NCI-H146 (cell line): ENCODE data around the gene TYRP1.

ENCODE experiments used
- DNase-seq: peaks from one replicate; lab custom pipeline; 2025; lab: John Stamatoyannopoulos, UW

The TYRP1 gene

GRCh38 chr9:12696931-12697622, 3.9 kb downstream of the TYRP1 start:
- no peak for DNase-seq

DNA sequence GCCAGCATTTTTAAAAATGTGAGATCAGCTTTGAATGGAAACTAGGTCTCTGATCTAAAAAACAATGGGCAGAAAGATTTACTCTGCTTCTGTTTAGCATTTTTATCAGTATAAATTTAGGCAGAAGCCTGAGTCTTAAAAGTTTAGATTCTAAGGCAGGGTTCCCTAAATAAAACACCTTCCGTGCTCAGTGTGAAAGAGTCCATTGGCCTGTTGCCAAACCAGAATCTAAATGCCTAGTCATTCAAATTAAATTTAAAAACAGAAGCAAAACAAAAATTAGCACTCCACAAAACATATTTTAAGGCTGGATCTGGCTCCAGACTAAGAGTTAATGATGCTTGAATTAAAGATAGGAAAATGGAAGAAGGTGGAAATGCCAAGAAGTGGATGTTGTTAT, 4.5 kb downstream of the TYRP1 start:
- DNase-seq = no peak

DNA sequence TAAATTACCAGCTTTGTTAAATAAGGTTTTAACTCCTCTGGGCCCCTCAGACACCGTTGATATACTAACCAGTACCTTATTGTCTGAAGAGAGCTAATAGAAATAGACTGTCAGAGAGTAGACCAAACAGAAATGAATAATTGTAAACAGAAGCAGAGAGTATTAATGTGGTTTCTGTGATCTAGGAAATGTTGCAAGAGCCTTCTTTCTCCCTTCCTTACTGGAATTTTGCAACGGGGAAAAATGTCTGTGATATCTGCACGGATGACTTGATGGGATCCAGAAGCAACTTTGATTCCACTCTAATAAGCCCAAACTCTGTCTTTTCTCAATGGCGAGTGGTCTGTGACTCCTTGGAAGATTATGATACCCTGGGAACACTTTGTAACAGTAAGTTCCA, 5.1 kb downstream of the TYRP1 start:
- no peak for DNase-seq

DNA sequence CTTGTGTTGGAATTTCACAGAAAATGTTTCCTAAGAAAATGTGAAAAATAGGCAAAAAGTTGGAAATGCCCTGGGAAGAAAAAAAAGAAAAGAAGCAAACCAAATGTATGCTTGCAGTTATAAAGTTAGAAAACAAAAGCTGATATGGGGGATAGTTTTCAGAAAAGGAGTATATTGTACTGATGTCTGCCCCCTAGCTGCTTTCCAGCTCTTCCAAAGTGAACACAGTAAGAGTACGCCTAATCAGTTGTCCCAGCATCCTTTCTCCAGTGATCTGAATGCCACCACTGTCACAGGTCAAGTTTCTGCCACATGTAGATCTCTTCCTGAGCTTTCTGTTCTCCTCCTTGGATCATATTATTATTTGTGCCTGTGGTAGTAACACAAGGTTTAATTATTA, 5.8 kb downstream of the TYRP1 start:
- DNase-seq = no peak

DNA sequence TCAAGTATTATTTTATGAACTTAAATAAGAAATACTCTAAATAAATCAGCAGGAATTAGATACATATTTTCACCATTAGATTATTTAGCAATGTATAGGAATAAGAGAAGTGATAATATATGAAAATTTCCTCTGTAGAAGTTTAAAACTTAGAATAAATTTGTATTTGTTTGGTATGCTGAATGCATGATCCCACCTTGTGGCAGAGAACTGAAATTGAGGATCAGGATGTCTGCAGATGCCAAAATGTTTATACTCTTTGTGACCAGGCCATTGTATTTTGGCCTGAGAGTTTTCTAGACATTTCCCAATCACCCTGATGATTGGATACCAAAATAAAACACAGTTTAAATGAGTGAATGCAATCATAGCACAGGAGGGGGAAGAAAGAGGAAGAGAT, 6.3 kb downstream of the TYRP1 start:
- no peak for DNase-seq

DNA sequence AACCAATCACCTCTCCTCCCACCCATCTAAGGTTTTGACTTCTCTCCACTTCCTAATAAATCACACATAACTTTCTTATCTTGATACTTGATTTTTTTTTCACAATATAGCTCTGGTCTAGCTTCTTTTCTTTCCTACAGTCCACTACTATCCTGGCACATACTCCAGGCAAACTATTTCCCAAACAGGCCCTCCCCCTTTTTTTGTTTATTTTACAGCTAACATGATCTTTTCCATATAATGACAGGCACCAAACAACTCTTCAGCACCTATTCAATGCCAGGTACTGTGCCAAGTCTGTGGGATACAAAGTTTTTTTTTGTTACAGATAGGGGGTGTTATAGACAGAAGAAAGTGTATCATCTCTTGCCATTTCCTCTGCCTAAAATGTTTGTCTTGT, 7.9 kb downstream of the TYRP1 start:
- no peak for DNase-seq

GRCh38 chr9:12702160-12702758, 9.1 kb downstream of the TYRP1 start:
- DNase-seq = peak; percentile 79

GRCh38 chr9:12703996-12704395, 10.8 kb downstream of the TYRP1 start:
- DNase-seq = no peak

DNA sequence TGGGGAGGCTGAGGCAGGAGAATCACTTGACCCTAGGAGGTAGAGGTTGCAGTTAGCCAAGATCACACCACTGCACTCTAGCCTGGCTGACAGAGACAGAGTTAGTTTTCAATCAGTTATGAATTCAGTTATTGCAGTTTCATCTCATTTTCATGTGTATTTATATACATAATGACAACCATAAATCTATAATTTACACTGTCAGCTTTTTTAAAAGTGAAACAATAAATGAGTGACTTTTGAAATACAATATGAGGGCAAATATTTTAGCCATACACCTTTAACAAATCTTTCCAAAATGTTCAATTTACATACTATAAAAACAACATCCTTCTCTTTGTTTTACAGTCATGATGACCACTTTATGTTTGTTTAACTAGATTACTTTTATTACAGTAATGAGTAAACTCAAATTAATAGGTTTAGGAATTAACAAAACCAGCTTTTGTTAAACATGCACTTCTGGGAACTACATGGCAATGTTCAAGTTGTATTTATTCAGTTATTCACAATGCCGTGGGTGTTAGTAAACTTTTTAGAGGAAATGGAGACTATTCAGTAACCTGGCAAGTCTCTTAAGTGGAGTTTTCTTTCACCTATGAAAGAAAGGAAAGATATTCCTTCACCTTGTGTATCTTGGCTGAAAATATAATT, 12.7 kb downstream of the TYRP1 start:
- no peak for DNase-seq

- DNase-seq = no peak
Observed at GRCh38 chr9:12708562-12709298, 15.5 kb downstream of the TYRP1 start.

DNA sequence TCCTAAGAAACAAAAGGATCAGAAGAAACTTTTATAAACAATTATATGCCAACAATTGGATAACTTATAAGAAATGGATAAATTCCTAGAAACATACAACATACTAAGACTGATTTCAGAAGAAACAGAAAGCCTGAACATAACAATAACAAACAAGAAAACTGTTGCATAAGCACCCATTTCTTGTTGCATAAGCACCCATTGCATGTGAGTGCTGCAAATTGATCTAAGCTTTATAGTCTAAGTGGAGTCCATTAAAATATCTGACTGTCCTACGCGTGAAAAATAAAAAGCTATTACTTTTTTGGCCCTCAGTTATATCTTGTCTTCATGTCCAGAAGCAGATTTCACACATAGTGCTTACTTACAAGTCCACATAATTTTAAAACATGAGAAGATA, 19.3 kb downstream of the TYRP1 start:
- no peak for DNase-seq

DNA sequence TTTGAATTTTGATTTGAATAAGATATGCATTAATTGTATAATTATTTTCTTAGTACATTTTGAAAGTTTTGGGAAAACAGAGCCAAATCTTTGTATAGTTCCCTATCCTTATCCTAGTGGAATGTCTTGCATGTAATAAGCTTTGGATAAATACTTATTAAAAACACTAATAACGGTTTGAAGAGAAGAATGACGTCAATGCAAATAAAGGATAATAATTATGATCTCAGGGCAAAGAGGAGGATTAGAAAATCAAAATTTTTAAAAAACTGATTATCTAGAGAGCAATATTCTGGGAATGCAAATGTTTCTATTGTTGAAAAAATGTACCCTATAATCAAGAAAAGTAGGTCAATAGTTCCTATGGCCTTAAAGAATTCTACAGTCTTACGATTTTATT, 22.1 kb downstream of the TYRP1 start:
- no peak for DNase-seq

DNA sequence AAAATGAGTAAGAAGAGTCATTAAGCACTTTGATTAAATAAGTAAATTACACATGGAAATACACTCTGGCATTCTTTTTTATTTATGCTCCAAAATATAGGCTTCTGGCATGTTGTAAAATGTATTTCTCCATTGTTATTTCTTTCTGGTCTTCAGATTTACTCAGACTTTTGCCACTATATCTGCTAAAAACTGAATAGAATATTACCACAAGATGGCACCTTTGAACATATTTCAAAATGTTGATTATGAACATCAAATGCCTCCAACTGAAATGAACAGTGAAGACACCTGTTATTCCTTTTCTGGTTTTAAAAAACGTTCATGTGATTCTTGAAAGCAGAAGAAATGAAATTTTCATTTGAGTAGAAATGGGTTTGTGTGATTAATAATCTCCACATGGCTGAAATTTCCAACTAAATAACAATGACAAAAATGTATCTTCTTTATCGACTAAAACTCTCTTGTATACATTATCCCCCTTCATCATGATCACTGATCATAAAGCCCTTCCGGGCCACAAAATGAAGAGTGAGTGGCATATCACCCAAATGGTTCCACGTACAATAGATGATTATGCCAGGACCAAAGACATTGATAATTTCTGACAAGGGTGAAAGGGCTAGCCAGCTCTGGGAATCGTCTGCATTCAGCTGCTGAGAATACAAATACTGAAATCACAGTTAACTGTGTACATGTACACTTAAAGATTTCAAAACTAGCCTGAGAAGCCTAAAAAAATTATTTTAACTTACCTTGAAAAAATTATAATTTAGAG, 23.8 kb downstream of the TYRP1 start:
- peak; percentile 13 for DNase-seq

GRCh38 chr9:12717907-12718306, 24.7 kb downstream of the TYRP1 start:
- DNase-seq = no peak

GRCh38 chr9:12718482-12719026, 25.4 kb downstream of the TYRP1 start:
- peak; percentile 67 for DNase-seq

GRCh38 chr9:12719431-12719830, 26.2 kb downstream of the TYRP1 start:
- DNase-seq = peak; percentile 55

DNA sequence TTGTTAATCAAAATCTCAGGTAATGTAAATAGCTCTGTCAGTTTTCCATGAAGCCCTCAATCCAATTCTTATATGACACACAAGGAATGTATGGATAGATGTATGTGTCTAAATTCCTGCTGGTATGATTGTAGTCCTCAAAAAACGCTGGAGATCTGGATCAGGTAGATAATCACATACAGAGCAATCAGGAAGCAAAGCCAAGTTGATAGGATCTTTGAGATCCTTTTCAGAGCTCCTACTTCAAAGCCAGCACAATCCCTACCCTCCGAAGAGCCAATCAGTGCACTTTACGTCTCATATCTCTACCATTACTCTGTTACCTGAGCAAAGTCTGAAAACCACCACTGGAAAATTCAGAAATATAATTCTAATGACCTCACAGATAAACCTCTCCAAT, 27.4 kb downstream of the TYRP1 start:
- no peak for DNase-seq

DNA sequence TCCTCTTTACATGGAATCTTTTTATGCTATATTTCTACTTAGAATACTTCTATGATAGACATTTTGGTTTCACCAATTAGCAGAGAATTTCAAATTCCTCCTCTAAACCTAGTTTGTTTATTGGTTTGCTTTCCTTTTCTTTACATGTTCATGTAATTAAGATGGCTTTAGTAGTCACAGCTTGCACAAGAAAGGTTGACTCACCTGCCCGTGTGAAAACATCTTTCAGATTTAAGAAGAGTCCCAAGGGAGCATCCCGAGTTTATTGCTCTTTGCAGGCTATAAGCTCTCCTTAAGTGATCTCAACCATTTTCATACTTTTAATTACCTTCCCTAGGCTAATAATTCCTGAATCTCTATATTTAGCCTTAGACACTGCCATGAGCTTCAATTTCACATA, 28.9 kb downstream of the TYRP1 start:
- DNase-seq = no peak

DNA sequence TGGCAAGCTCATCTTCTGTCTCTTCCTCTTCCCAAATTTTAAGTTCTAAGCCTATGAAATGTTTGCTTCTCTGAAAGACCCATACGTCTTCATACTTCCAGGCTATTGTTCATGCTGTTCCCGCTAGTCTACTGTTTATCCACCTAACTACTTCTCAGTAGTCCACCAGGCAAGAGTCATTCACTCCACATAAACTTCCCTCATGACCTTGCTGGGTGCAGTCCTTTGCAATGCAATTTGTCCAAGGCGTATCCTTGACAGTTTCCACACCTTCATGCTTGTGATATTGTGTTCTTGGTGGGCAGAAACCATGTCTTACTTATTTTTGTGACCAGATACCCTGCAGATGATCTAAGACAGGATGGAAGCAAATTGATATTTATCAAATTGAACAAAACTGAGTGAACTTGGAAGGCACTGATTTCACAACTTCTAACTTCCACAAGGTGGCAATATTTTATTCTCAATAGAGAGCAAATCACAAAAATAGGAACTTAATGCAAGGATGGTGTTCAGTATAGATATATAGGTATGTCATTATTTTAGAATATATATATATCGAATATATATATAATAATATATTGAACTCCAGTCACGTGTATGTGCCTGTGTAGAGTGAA, 30.3 kb downstream of the TYRP1 start:
- DNase-seq = peak; percentile 22

DNA sequence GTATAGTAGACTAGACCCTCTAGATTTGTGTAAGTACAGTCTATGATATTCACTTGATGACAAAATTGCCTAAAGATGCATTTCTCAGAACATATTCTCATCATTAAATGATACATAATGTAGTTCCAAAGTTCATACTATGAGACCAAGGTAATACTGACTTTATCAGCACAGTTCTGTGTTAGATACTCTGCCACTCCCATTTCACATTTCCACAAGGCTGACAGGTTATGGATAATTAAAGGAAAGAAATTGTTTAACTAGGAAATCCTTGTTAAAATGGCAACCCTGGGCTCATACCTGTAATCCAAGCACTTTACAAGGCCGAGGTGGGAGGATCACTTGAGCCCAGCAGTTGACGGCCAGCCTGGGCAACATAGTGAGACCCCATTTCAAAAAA, 33.6 kb downstream of the TYRP1 start:
- no peak for DNase-seq

DNA sequence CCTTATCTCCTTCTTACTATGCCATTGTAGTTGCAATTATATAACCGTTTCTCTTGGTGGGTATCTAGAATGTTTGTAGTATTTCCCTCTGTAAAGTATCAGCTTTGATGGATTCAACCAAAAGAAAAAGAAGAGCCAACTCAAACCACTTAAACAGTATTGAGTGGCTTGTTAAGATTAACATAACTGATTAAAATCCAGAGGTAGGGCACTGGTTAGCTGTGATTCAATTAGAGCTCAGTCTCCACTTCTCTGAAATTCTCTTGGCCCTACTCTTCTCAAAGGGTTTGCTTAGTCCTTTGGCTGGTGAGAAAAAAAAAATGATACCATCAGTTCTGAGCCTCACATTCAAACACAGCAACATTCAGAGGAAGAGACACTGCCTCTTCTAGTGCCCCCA, 37.0 kb downstream of the TYRP1 start:
- DNase-seq = no peak
